HepG2 (cell line): ENCODE measurements around the gene ANKRD60. TPM values are rescaled to one million over a fixed set of nuclear protein-coding genes. Genes with fewer than 3 reads are reported as not detected.

Experiments used
- ATRX ChIP-seq: sonication (generic); formaldehyde crosslinking; IDR thresholded peaks from 2 replicates; pipeline ENCODE4 v1.4.0; 2020; ENCODE audit warnings: missing genetic modification reagents, borderline replicate concordance
- CHD2 ChIP-seq: IDR thresholded peaks from 2 replicates; pipeline ENCODE4 v1.6.1; 2011; ENCODE audit warnings: low read depth, low read length, improper control_type of control experiment
- DMAP1 ChIP-seq: IDR thresholded peaks from 2 replicates; pipeline ENCODE4 v1.6.1; 2016
- DPF2 ChIP-seq: sonication (generic); formaldehyde crosslinking; IDR thresholded peaks from 2 replicates; pipeline ENCODE4 v1.4.0; 2020; ENCODE audit warnings: mild to moderate bottlenecking, low read depth, missing genetic modification reagents, borderline replicate concordance
- GATA4 ChIP-seq: sonication (generic); IDR thresholded peaks from 2 replicates; pipeline ENCODE4 v1.6.1; 2016; ENCODE audit warnings: antibody characterized with exemption, low read depth, borderline replicate concordance
- HINFP ChIP-seq: sonication (generic); formaldehyde crosslinking; IDR thresholded peaks from 2 replicates; pipeline ENCODE4 v1.4.0; 2020; ENCODE audit warnings: low read depth, mild to moderate bottlenecking, missing genetic modification reagents
- JDP2 ChIP-seq: sonication (generic); formaldehyde crosslinking; IDR thresholded peaks from 2 replicates; pipeline ENCODE4 v1.8.1; 2022; ENCODE audit warnings: missing genetic modification reagents, borderline replicate concordance
- LCORL ChIP-seq, 2 experiments: fragments of 450-650 bp in 1 of 2; sonication (generic) in 1 of 2; formaldehyde crosslinking in 1 of 2; IDR thresholded peaks; 2 replicates each; pipeline versions ENCODE4 v1.5.0 to v1.6.1; 2017 to 2020; ENCODE audit warnings: antibody characterized with exemption in 1 of 2, missing genetic modification reagents in 1 of 2
- MAFG ChIP-seq: sonication (generic); formaldehyde crosslinking; IDR thresholded peaks from 2 replicates; pipeline ENCODE4 v1.5.1; 2020; ENCODE audit warnings: mild to moderate bottlenecking, missing genetic modification reagents
- MEIS1 ChIP-seq: sonication (generic); formaldehyde crosslinking; IDR thresholded peaks from 2 replicates; pipeline ENCODE4 v1.9.0; 2021; ENCODE audit warnings: mild to moderate bottlenecking, missing genetic modification reagents, moderate library complexity, borderline replicate concordance
- NR2F6 ChIP-seq, 2 experiments: IDR thresholded peaks; 2 replicates each; pipeline ENCODE4 v1.6.1; 2016; ENCODE audit warnings: antibody characterized with exemption in 1 of 2, mild to moderate bottlenecking in 1 of 2
- RARA ChIP-seq: IDR thresholded peaks from 2 replicates; pipeline ENCODE4 v1.6.1; 2016; ENCODE audit warnings: missing genetic modification reagents, missing compliant biosample characterization
- SOX5 ChIP-seq: IDR thresholded peaks from 2 replicates; pipeline ENCODE4 v1.6.1; 2016; ENCODE audit warnings: borderline replicate concordance
- ZBTB8A ChIP-seq: sonication (generic); formaldehyde crosslinking; IDR thresholded peaks from 2 replicates; pipeline ENCODE4 v1.4.0; 2020; ENCODE audit warnings: mild to moderate bottlenecking, low read depth, missing genetic modification reagents, borderline replicate concordance
- ZNF280B ChIP-seq: sonication (generic); formaldehyde crosslinking; IDR thresholded peaks from 2 replicates; pipeline ENCODE4 v1.5.0; 2020; ENCODE audit warnings: missing genetic modification reagents, mild to moderate bottlenecking, borderline replicate concordance
- ZNF282 ChIP-seq: fragments of 450-650 bp; IDR thresholded peaks from 2 replicates; pipeline ENCODE4 v1.6.1; 2018; ENCODE audit not compliant: partially characterized antibody
- ZNF326 ChIP-seq: sonication (generic); formaldehyde crosslinking; IDR thresholded peaks from 2 replicates; pipeline ENCODE4 v1.4.0; 2020; ENCODE audit warnings: missing genetic modification reagents, borderline replicate concordance
- ZNF343 ChIP-seq: sonication (generic); formaldehyde crosslinking; IDR thresholded peaks from 2 replicates; pipeline ENCODE4 v1.4.0; 2020; ENCODE audit warnings: mild to moderate bottlenecking, missing genetic modification reagents
- ZNF552 ChIP-seq: sonication (generic); formaldehyde crosslinking; IDR thresholded peaks from 2 replicates; pipeline ENCODE4 v1.9.0; 2022; ENCODE audit warnings: missing genetic modification reagents, mild to moderate bottlenecking, borderline replicate concordance
- ZNF816 ChIP-seq: sonication (generic); formaldehyde crosslinking; IDR thresholded peaks from 2 replicates; pipeline ENCODE4 v1.8.0; 2022; ENCODE audit warnings: missing genetic modification reagents, mild to moderate bottlenecking, borderline replicate concordance
- ZSCAN30 ChIP-seq: sonication (generic); formaldehyde crosslinking; IDR thresholded peaks from 2 replicates; pipeline ENCODE4 v1.5.0; 2020; ENCODE audit warnings: mild to moderate bottlenecking, missing genetic modification reagents
- polyA plus RNA-seq, 8 experiments: library from polyadenylated mRNA; depleted of rRNA in 3 of 8; stranded (reverse) in 7 of 8; unstranded in 1 of 8; fragments of >200 nt; fragmentation: Illumina TruSeq in 4 of 8; extraction: Trizol in 4 of 8; gene quantifications; 2 replicates each; pipeline versions ENCODE4 v1.2.1 to v1.2.3, GENCODE V29; 2011 to 2016; ENCODE audit warnings: low read depth in 4 of 8, missing spikeins in 1 of 8, mixed read lengths in 1 of 8; ENCODE audit not compliant: insufficient read depth in 1 of 8
- total RNA-seq, 5 experiments: library from RNA; depleted of rRNA; stranded (reverse); fragments of >200 nt; fragmentation: Illumina TruSeq; extraction: Trizol; gene quantifications; 2 replicates each; pipeline ENCODE4 v1.2.3, GENCODE V29; 2016; ENCODE audit warnings: low read depth in 1 of 5
- TF ChIP-seq, protein P1 (sequence below): sonication (generic); formaldehyde crosslinking; IDR thresholded peaks from 2 replicates; pipeline ENCODE4 v1.4.0; 2020; ENCODE audit warnings: missing genetic modification reagents
- TF ChIP-seq, protein P2 (sequence below): IDR thresholded peaks from 2 replicates; pipeline ENCODE4 v1.6.1; 2016

ANKRD60 gene
- total and polyA plus RNA-seq, 2 of the 13 experiments (the other 11 are each of a cell fraction or from before 2014, with no cell fraction given), result not detected

DNA sequence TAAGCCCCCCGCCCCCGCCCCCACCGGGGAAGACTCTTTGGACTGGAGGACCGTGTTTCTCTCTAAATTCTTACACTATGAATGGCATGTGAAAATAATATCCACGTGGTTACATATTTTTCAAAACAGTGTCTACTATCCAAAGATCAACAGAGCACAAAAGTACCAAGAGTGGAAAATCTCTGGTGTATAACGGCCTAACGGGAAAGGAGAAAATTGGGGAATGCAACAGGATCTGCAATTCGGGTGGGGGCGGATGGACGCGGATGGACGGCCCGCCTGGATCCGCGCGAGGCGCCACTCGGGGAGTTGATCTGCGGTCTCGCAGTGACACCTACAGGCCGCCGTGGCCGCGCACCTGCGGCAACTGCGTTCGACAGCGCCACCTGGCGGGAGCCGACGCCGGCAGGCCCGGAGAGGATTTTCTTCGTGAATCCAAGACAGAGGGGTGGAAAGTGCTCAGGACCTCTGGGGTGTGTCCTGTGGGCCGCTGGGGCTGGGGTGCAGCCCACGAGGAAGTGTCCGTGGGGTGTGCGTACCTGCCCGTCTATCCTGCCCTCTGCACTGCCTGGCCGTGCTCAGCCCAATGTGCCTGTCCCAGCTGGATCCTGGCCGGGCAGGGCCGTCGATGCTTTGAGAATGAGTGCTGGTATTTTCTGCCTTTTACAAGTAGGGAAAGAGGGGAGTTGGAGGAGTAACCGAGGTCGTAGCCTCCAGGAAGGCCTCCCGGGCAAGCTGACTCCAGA, 18.6 kb downstream of the ANKRD60 start (continued):
- TF ChIP-seq, protein P1, sequence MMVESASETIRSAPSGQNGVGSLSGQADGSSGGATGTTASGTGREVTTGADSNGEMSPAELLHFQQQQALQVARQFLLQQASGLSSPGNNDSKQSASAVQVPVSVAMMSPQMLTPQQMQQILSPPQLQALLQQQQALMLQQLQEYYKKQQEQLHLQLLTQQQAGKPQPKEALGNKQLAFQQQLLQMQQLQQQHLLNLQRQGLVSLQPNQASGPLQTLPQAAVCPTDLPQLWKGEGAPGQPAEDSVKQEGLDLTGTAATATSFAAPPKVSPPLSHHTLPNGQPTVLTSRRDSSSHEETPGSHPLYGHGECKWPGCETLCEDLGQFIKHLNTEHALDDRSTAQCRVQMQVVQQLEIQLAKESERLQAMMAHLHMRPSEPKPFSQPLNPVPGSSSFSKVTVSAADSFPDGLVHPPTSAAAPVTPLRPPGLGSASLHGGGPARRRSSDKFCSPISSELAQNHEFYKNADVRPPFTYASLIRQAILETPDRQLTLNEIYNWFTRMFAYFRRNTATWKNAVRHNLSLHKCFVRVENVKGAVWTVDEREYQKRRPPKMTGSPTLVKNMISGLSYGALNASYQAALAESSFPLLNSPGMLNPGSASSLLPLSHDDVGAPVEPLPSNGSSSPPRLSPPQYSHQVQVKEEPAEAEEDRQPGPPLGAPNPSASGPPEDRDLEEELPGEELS (CRISPR knock-in tag), result 0 out of 2 replicates have a peak, but pooled peaks have one; percentile 39
- TF ChIP-seq DPF2 (CRISPR knock-in tag), result no peak
- TF ChIP-seq ZNF343 (CRISPR knock-in tag), result peak; percentile 62; the same call in 1 of the 2 replicates
- no peak for TF ChIP-seq ZNF816 (CRISPR knock-in tag)
- no peak for TF ChIP-seq ZNF282
- peak; percentile 83; the same call in 1 of the 2 replicates for TF ChIP-seq ZNF552
- TF ChIP-seq ZNF326 (CRISPR knock-in tag), result no peak
- TF ChIP-seq CHD2, result no peak
- TF ChIP-seq, protein P2, sequence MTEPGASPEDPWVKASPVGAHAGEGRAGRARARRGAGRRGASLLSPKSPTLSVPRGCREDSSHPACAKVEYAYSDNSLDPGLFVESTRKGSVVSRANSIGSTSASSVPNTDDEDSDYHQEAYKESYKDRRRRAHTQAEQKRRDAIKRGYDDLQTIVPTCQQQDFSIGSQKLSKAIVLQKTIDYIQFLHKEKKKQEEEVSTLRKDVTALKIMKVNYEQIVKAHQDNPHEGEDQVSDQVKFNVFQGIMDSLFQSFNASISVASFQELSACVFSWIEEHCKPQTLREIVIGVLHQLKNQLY (CRISPR knock-in tag), result no peak
- TF ChIP-seq MEIS1 (CRISPR knock-in tag), result no peak
- 0 out of 2 replicates have a peak, but pooled peaks have one; percentile 41 for TF ChIP-seq DMAP1 (CRISPR knock-in tag)
- TF ChIP-seq ZSCAN30 (CRISPR knock-in tag), result no peak
- no peak for TF ChIP-seq RARA
- TF ChIP-seq LCORL (IDR thresholded peaks at IDR 0.05), result no peak
- TF ChIP-seq LCORL (CRISPR knock-in tag; IDR thresholded peaks at IDR 0.05), result peak; percentile 64
- no peak for TF ChIP-seq GATA4
- no peak for TF ChIP-seq JDP2 (CRISPR knock-in tag)
- TF ChIP-seq ZNF280B, result 0 out of 2 replicates have a peak, but pooled peaks have one; percentile 51
- no peak for TF ChIP-seq MAFG
- no peak for TF ChIP-seq NR2F6 (IDR thresholded peaks at IDR 0.05)
- no peak; the same call in 1 of the 2 replicates for TF ChIP-seq NR2F6 (CRISPR knock-in tag; IDR thresholded peaks at IDR 0.05)
- TF ChIP-seq HINFP, result peak; percentile 37; the same call in 1 of the 2 replicates
- TF ChIP-seq ATRX (CRISPR knock-in tag), result no peak
- TF ChIP-seq ZBTB8A (CRISPR knock-in tag), result no peak
- TF ChIP-seq SOX5, result 0 out of 2 replicates have a peak, but pooled peaks have one; percentile 28
